OCI-LY3 (cell line): ENCODE data around the gene GNL1.
"Not testable (repeated sequence)": the region's sequence is repeated elsewhere in the genome, so short reads cannot be mapped to it uniquely, and the experiment has no call there.

Experiments
- CTCF ChIP-seq: fragments of 200-600, 300-600 bp; sonication (generic); IDR thresholded peaks from 2 replicates; pipeline ENCODE4 v1.5.1; 2014; ENCODE audit warnings: antibody characterized with exemption, low read length, low read depth
- EZH2phosphoT487 ChIP-seq: fragments of 200-600 bp; shearing (Covaris generic); IDR thresholded peaks from 2 replicates; pipeline ENCODE4 v1.6.1; 2018; ENCODE audit warnings: antibody characterized with exemption, mixed run types, low read depth

- TF ChIP-seq CTCF, EZH2phosphoT487: not testable (repeated sequence)
Observed at GRCh38 chr6:30517767-30518504, 38.4 kb downstream of the GNL1 start.
